HG03521 (cell line): ENCODE results near the gene C10orf105.

ENCODE experiments used
- ATAC-seq: cut with Tn5 transposase; IDR thresholded peaks from one replicate; pipeline ENCODE4 v1.9.1; 2021; ENCODE audit warnings: mild to moderate bottlenecking, moderate library complexity; ENCODE audit not compliant: unreplicated experiment

The C10orf105 gene

GRCh38 chr10:71739358-71739900 is 19.9 kb upstream of the C10orf105 start:
- no peak for ATAC-seq

DNA sequence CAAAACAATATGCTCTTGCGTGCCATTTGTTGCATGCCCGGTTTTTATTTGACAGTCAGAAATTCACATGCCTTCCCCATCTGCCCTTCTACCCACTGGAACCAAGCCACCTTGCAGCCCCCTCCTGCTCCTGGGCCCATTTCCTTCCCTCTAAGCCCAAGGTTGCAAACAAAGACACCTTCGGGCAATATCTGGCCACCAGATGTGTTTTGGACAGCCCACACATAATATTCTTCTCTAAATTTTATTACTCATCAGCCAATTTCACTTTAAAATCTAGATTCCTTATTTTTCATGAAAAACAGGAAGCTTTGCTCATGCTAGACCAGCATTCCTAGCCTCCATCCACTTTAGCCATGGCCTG is 18.2 kb upstream of the C10orf105 start:
- ATAC-seq, result no peak

GRCh38 chr10:71737001-71737833 is 17.6 kb upstream of the C10orf105 start:
- no peak for ATAC-seq

DNA sequence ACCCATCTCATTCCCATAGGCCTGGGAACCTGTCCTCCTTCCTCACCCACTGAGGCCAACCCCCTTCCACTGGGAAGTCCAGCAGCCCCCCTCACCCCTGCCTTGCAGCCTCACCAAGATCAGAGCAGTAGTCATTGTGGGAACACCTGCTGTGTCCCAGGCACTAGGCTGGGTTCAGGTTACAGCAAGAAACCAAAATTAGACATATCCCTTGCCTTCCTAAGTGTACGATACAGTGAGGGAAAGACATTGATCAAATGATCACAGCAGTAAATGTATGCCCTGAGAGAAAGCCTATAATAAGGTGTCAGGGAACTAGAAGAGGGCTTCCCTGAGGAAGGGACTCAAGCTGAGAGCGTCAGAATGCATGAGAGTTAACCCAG is 17.0 kb upstream of the C10orf105 start:
- ATAC-seq, result no peak

GRCh38 chr10:71735709-71736569 is 16.4 kb upstream of the C10orf105 start:
- no peak for ATAC-seq

DNA sequence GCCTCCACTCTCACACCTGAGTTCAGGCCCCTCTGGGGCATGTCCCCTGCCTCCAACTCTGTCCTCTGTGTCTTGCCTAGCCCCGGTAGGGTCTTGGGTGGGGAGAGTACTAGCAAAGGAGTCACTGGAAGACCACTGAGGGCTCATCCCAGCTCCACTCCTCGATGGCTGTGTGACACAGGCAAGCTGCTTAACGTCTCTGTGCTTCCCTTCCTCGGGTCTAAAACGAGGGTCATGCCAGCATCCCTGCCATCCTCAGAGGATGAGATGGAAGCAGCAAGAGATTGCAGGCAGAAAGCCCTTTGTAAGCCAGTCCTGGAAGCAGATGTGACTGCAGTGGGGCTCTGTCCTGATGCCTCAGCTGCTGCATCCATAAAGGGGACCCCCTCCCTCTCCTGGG is 15.2 kb upstream of the C10orf105 start:
- ATAC-seq, result no peak

GRCh38 chr10:71731791-71732190 is 12.2 kb upstream of the C10orf105 start:
- ATAC-seq, result no peak

DNA sequence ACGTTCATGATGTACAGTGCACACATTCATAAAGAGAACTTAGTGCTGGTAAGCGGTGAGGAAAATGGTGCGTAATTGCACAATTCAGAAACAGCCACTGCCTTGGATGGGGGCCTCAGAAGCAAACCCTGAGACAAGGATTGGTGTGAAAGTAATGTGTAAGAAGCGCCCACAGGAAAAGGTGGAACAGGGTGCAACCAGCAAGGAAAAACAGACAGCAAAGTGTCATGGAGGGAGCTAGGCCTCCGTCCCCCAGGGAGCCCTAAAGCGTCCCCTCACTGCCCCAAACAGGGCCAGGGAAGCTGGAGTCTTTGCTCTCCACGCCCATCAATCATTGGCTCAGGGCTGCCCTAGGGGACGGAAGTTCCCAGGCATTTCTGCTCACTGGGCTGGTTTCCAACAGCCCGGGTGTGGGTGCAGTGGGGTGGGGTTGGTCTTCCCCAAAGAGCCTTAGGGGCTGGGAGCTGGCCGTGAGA is 9.6 kb upstream of the C10orf105 start:
- no peak for ATAC-seq

DNA sequence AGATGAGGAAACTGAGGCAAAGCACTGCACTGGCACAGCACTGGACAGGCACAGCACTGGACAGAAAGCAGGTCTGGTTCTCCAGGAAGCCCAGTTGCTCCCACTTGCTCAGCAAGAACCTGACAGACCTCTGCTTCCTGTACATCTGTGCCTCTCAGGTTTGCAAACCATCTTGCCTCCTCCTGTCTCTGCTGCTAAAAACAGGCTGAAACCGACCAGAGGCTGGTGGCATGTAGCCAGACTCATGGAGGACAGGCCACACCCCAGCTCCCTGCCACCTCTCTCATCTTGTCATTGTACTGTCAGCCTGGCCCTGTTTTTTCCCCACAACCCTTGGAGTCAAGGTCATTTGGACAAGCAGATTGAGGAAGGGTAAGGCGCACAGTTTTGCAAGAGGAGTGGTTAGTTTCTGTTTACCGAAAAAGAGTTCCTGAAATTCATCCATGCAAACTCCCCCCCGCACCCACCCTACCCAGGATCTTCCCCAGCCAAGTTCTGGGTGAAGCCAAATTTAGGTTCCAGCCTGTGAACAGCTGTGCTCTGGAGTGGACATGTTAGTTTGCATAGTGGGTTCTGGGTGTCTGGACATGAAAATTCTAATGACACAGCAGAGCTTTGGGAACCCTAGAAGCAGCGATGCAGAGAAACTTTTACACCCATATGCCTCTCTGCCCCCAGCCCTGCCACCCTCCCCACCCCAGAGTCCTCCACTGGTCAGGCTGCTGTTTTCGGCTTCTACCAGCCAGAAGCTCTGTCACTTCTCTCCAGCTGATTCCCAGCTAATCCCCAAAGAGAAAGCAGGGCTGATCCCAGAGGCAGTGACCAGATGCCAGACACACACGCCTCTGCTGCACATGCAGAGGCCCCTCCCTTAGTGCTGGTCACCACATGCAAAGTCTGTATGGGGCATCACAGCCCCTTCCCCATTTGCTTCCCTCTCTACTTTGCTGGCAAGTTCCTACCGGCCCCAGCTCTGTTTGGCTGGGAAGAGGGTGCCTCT is 8.5 kb upstream of the C10orf105 start:
- ATAC-seq, result peak; percentile 51

GRCh38 chr10:71727105-71727737 is 7.6 kb upstream of the C10orf105 start:
- ATAC-seq, result peak; percentile 35

- no peak for ATAC-seq
Observed at GRCh38 chr10:71726580-71727104, 7.1 kb upstream of the C10orf105 start.

- no peak for ATAC-seq
Observed at GRCh38 chr10:71725998-71726579, 6.5 kb upstream of the C10orf105 start.

GRCh38 chr10:71725249-71725648 is 5.7 kb upstream of the C10orf105 start:
- no peak for ATAC-seq

DNA sequence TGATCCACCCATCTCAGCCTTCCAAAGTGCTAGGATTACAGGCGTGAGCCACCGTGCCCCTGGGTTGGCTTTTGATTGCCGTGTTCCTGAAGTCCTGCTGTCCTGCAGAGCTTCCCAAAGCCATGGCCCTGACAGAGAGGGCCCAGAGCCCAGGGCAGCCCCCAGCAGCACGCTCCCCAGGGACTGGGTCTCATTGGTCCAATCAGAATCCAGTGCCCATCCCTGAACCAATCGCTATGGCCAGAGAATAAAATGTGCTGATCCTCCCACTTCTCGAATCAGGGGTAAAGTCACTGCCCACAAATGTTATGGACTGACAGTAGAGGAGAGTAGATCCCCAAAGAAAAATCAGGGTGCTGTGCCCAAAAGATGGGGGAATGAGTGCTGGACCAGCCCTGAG is 5.0 kb upstream of the C10orf105 start:
- no peak for ATAC-seq

GRCh38 chr10:71723311-71723710 is 3.7 kb upstream of the C10orf105 start:
- no peak for ATAC-seq

DNA sequence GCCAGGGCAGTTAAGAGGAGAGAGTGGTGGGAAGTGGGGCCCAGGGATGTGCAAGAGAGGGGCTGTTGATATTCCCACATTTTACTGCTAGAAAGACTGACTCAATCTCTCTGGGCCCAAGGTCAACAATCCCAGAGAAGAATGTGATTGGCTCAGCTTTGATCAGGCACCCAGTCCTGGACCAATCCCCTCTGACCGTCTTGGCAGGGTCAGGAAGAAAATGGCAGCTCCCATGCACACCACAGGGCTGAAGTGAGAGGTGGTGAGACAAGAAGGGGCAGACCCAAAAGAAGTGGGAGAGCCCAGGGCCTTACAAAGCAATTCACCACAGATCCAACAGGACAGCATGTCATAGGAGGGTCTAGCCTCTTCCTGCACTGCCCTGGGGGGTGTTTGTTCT is 3.3 kb upstream of the C10orf105 start:
- ATAC-seq, result no peak

DNA sequence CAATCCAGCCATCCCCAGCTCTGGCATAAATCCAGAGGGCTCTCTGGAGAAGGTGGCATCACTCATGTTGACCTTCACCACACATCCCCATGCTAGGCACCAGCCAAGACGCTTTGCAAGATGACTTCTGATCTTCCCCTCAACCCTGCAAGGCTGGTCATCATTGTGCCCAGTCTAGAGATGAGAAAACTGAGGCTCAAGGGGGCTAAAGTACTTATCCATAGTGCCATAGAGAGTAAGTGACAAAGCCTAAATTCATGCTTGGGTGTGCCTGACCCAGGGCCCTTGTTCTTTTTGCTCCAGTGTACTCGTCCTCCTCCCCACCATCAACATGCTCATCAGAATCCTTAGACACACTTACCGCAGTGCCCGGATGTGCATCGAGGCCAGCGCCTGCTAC is 1.7 kb upstream of the C10orf105 start:
- ATAC-seq, result no peak

DNA sequence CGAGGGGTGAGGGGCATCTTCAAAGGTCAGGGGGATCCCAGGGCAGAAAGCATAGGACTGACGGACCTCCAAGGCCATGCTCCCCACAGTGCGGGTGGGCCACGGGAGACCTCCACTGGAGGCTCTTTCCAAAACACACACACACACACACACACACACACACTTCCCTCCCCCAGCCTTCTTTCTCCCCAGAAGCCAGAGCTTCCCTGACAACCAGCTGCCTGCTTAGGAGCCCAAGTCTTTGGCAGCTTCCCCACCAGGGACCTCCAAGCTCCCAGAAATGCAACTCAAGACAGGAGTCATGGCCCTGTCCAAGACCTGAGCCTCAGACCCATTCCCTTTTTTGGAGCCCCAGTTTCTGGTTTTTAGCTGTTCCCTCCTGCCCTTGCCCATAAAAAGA is 710 bp upstream of the C10orf105 start:
- ATAC-seq, result no peak

DNA sequence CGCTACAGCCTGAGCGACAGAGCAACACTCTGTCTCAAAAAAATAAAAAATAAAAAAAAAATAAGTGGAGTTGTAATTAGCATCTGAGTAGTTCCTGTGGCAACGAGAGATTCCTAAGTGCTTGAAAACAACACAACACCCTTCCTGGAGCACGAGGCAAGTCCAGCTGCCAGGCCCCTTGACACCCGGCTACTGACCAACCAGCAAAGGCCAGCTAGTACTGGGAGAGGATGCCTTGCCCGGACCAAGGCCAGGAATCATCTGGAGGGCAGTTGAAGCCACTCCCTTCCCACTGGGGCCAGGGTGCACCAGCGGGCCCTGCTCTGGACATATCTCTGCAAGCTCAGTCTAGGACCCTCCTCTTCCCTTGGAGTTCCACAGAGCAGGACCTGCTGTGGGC is 536 bp downstream of the C10orf105 start:
- no peak for ATAC-seq
